Suprapubic skin (tissue), 4 donors: ENCODE results near the gene CPN2. TPM values are rescaled to one million over a fixed set of nuclear protein-coding genes. Genes with fewer than 3 reads are reported as not detected.

ENCODE experiments used
- DNase-seq, 2 donors: peaks; one replicate each; pipeline ENCODE4 v3.0.0-alpha.2; 2019; ENCODE audit warnings: low spot score in 2 of 2
- H3K27ac ChIP-seq: fragments of 200-600 bp; sonication (generic); one replicate; pipeline ENCODE4 v1.5.1; 2019
- H3K27me3 ChIP-seq: fragments of 200-600 bp; sonication (generic); one replicate; pipeline ENCODE4 v1.5.1; 2019
- H3K36me3 ChIP-seq: fragments of 200-600 bp; sonication (generic); one replicate; pipeline ENCODE4 v1.5.1; 2019
- H3K4me1 ChIP-seq: fragments of 200-600 bp; sonication (generic); one replicate; pipeline ENCODE4 v1.5.1; 2019
- H3K4me3 ChIP-seq: fragments of 200-600 bp; sonication (generic); one replicate; pipeline ENCODE4 v1.5.1; 2019; ENCODE audit warnings: mild to moderate bottlenecking
- H3K9me3 ChIP-seq: fragments of 200-600 bp; sonication (generic); one replicate; pipeline ENCODE4 v1.5.1; 2019
- EP300 ChIP-seq: sonication (generic); formaldehyde crosslinking; IDR thresholded peaks from one replicate; pipeline ENCODE4 v1.6.1; 2017; ENCODE audit warnings: antibody characterized with exemption
- POLR2A ChIP-seq, 2 donors: fragments of 450-650 bp; IDR thresholded peaks; one replicate each; pipeline ENCODE4 v1.6.1; 2017; ENCODE audit warnings: antibody characterized with exemption in 2 of 2, mild to moderate bottlenecking in 2 of 2, moderate library complexity in 2 of 2
- POLR2AphosphoS5 ChIP-seq, 3 donors: sonication (generic); formaldehyde crosslinking; IDR thresholded peaks; one replicate each; pipeline ENCODE4 v1.6.1; 2017; ENCODE audit warnings: antibody characterized with exemption in 3 of 3
- WGBS: methylation state at CpG from one replicate; pipeline ENCODE4 v1.1.5; 2018; 5-methylcytosine and 5-hydroxymethylcytosine counted together
- total RNA-seq, 4 donors: library from RNA; depleted of rRNA; stranded (reverse); fragments of >200 nt; gene quantifications; one replicate each; pipeline ENCODE4 v1.1.0, GENCODE V29; 2016
- TF ChIP-seq, protein P1 (sequence below), 2 donors: fragments of 200-600 bp in 1 of 2; fragments of 450-650 bp in 1 of 2; sonication (generic) in 1 of 2; IDR thresholded peaks; one replicate each; pipeline ENCODE4 v1.5.1; 2016 to 2019; ENCODE audit warnings: antibody characterized with exemption in 2 of 2, mild to moderate bottlenecking in 1 of 2, moderate library complexity in 1 of 2

Gene CPN2, protein sequence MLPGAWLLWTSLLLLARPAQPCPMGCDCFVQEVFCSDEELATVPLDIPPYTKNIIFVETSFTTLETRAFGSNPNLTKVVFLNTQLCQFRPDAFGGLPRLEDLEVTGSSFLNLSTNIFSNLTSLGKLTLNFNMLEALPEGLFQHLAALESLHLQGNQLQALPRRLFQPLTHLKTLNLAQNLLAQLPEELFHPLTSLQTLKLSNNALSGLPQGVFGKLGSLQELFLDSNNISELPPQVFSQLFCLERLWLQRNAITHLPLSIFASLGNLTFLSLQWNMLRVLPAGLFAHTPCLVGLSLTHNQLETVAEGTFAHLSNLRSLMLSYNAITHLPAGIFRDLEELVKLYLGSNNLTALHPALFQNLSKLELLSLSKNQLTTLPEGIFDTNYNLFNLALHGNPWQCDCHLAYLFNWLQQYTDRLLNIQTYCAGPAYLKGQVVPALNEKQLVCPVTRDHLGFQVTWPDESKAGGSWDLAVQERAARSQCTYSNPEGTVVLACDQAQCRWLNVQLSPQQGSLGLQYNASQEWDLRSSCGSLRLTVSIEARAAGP
- total RNA-seq: not detected

DNA sequence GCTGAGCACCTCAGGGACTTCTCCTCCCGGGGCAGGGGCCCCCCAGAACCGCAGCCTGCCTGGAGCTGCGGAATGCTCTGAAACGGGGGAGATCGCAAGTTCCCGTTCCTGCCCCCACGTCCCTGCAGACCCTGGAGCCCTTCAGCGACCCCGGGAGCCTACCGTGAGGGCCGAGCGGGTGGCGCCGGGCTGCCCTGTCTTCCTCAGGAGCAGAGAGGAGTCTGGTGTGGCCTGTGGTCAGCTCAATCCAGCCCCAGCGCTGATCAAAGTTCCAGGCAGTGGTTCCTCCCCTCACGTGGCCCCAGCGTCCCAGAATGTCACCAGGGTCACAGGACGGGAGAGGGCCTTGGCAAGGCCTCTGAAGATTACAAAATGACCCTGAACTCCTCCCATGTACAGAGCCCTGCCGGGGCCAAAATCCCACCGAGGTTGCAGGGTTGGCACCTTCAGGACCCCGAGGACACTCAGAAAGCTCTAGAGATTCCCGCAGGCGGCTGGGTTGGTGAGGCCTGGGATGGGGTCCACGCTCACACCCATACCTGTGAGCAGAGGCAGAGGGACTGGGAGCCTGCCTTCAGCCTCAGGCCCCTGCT, at the start of gene CPN2:
TSS of gene CPN2 (minus strand) at position 249 of the 593 bp plus-strand sequence. CDS start 8,626 bp downstream, outside the sequence.
- Histone ChIP-seq H3K27ac (no peak within 1 kb of the TSS), H3K36me3 (no peaks in the 10 kb centered on the region), H3K4me3 (no peak within 1 kb of the TSS), H3K4me1 (no peaks in the 10 kb centered on the region), H3K9me3 (no peaks in the 10 kb centered on the region), H3K27me3 (no peaks in the 10 kb centered on the region)
- TF ChIP-seq POLR2A (IDR thresholded peaks at IDR 0.05) (no peak), POLR2AphosphoS5 (IDR thresholded peaks at IDR 0.05) (no peak), EP300 (no peak)
- TF ChIP-seq, protein P1, sequence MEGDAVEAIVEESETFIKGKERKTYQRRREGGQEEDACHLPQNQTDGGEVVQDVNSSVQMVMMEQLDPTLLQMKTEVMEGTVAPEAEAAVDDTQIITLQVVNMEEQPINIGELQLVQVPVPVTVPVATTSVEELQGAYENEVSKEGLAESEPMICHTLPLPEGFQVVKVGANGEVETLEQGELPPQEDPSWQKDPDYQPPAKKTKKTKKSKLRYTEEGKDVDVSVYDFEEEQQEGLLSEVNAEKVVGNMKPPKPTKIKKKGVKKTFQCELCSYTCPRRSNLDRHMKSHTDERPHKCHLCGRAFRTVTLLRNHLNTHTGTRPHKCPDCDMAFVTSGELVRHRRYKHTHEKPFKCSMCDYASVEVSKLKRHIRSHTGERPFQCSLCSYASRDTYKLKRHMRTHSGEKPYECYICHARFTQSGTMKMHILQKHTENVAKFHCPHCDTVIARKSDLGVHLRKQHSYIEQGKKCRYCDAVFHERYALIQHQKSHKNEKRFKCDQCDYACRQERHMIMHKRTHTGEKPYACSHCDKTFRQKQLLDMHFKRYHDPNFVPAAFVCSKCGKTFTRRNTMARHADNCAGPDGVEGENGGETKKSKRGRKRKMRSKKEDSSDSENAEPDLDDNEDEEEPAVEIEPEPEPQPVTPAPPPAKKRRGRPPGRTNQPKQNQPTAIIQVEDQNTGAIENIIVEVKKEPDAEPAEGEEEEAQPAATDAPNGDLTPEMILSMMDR (IDR thresholded peaks at IDR 0.05): no peak
- WGBS: 89% methylated on average over 20 of the region's 24 CpGs
- DNase-seq: no peak

- TF ChIP-seq, protein P1 (IDR thresholded peaks at IDR 0.05): no peak
- no peak for TF ChIP-seq EP300
- TF ChIP-seq POLR2A (IDR thresholded peaks at IDR 0.05): no peak
- TF ChIP-seq POLR2AphosphoS5 (IDR thresholded peaks at IDR 0.05): no peak
- no peak for DNase-seq
- WGBS: 94% methylated on average over 15 of the region's 15 CpGs
- no peaks in the 10 kb centered on the region for H3K36me3 ChIP-seq
- H3K4me3 ChIP-seq: no peak overlapping the region
- no peak overlapping the region for H3K27ac ChIP-seq
- H3K9me3 ChIP-seq: no peaks in the 10 kb centered on the region
- H3K27me3 ChIP-seq: peaks cover 26% of the 10 kb centered on the region
- H3K4me1 ChIP-seq: peaks cover 30% of the 10 kb centered on the region
Observed at GRCh38 chr3:194399874-194400411, 48.8 kb upstream of the CPN2 start.

- Histone ChIP-seq H3K27ac (no peak within 1 kb of the TSS), H3K4me1 (peaks cover 30% of the 10 kb centered on the region), H3K36me3 (no peaks in the 10 kb centered on the region), H3K4me3 (peak within 1 kb of the TSS; percentile 30), H3K9me3 (no peaks in the 10 kb centered on the region), H3K27me3 (peaks cover 26% of the 10 kb centered on the region)
- no peak for DNase-seq
- TF ChIP-seq EP300 (no peak), POLR2A (IDR thresholded peaks at IDR 0.05) (no peak), POLR2AphosphoS5 (IDR thresholded peaks at IDR 0.05) (no peak)
- TF ChIP-seq, protein P1 (IDR thresholded peaks at IDR 0.05): no peak
- WGBS: 71% methylated on average over 2 of the region's 2 CpGs
Observed at GRCh38 chr3:194399166-194399565, 48.0 kb upstream of the CPN2 start, which contains the start of gene GP5. Gene GP5, minus strand, starts transcription at chr3:194399266. Its CDS starts 984 bp downstream, at chr3:194398282.

GRCh38 chr3:194397757-194398312, 46.7 kb upstream of the CPN2 start:
- peaks cover 26% of the 10 kb centered on the region for H3K27me3 ChIP-seq
- H3K9me3 ChIP-seq: no peaks in the 10 kb centered on the region
- no peak for DNase-seq
- H3K4me3 ChIP-seq: peak overlapping the region; percentile 30
- no peak overlapping the region for H3K27ac ChIP-seq
- H3K4me1 ChIP-seq: peaks cover 30% of the 10 kb centered on the region
- TF ChIP-seq EP300 (no peak), POLR2AphosphoS5 (IDR thresholded peaks at IDR 0.05) (no peak), POLR2A (IDR thresholded peaks at IDR 0.05) (no peak)
- TF ChIP-seq, protein P1 (IDR thresholded peaks at IDR 0.05): no peak
- H3K36me3 ChIP-seq: no peaks in the 10 kb centered on the region
- 34% methylated on average over 10 of the region's 38 CpGs for whole genome bisulfite sequencing
